ENCODE measurements around the gene PMAIP1.

PMAIP1 gene

GRCh38 chr18:59915606-59916005 is 15.8 kb downstream of the PMAIP1 start:
- no peak for DNase-seq

DNA sequence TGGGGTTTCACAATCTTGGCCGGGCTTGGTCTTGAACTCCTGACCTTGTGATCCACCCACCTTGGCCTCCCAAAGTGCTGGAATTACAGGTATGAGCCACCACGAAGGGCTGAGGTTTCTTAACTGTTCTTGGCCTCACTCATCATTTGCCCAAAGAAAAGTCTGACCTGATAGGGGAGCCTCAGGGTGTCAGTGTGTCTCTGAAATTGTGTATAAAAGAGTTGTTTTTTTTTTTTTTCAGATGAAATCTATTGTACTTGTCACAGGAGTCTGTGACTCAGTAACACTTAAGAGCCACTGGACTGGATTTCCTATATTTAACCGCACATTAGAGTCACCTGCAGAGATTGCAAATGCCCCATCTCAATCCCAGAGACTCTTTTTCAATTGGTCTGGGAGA is 16.9 kb downstream of the PMAIP1 start:
- DNase-seq = no peak

GRCh38 chr18:59917422-59917821 is 17.6 kb downstream of the PMAIP1 start:
- no peak for DNase-seq

DNA sequence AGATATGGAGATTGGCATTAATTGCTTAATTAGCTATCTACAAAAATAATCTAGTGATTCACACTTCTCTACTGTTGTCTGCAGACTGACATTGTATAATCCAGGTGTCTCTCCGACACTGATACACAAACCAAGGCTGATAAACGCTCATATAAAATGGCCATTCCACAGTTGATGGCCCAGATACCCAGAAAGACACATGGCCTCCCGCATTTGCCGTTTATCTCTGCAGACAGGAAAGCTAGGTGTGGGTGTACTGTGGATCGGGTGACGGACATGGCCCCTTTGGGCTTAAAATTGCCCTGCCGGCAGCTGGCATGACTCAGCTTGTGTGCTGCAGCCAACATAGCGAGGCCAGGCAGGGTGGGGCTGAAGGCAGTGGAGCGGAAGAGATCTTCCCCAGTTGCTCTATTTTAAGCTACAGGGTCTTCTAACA is 18.5 kb downstream of the PMAIP1 start:
- DNase-seq = no peak

GRCh38 chr18:59918997-59919396 is 19.2 kb downstream of the PMAIP1 start:
- no peak for DNase-seq

GRCh38 chr18:59921384-59921891 is 21.6 kb downstream of the PMAIP1 start:
- peak; percentile 29 for DNase-seq

GRCh38 chr18:59923539-59924196 is 23.9 kb downstream of the PMAIP1 start:
- DNase-seq = no peak

DNA sequence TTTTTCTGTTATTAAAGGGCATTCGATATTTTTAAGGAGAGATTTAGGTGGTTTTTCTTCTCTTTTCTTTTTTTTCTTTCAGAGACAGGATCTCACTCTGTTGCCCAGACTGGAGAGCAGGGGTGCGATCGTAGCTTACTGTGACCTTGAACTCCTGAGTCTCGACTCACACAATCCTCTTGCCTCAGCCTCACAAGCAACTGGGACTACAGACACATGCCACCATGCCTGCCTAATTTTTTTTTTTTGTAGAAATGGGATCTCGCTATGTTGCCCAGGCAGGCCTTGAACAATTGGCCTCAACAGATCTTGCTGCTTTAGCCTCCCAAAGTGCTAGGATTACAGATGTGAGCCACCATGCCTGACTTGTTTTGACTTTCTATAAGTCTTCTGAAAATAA is 26.3 kb downstream of the PMAIP1 start:
- no peak for DNase-seq

GRCh38 chr18:59927246-59927825 is 27.5 kb downstream of the PMAIP1 start:
- no peak for DNase-seq

DNA sequence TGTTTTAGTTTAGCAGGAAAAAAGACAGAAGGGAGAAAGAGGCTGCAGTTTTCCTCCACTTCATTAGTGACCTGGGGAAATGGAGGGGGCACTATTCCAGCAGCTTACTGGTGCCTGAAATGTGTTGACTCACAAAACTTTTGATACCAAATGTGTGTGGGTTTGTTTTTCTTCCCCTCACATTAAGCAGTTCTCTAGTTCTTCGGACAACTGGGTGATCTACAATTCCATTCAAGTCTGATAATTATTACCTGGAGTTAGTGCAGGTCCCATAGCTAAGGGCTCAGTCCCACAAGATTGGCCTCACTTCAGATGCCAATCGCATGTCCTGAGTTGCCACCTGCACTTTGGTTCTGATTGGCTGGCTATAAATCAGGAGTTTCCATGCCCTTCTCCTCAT is 28.4 kb downstream of the PMAIP1 start:
- DNase-seq = no peak

GRCh38 chr18:59929621-59930295 is 30.0 kb downstream of the PMAIP1 start:
- no peak for DNase-seq

DNA sequence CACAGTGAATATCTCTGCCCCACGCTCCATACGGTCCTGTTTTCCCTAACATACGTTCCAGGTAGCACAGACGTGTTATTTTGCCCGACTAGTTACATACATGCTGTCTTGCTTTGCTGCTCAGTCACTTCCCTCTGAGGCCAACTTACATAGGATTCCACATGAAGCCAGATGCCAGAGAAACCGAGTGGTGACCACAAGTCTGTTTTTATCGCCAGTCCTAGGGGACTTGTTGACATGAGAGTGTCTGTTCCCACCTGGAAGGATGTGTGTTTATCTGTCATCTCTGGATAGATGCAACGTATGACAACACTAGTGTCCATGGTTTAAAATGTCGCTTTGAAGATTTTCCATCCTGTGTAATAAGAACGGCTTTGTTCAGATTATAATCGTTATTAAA is 32.6 kb downstream of the PMAIP1 start:
- no peak for DNase-seq

GRCh38 chr18:59938676-59939075 is 38.9 kb downstream of the PMAIP1 start:
- no peak for DNase-seq

DNA sequence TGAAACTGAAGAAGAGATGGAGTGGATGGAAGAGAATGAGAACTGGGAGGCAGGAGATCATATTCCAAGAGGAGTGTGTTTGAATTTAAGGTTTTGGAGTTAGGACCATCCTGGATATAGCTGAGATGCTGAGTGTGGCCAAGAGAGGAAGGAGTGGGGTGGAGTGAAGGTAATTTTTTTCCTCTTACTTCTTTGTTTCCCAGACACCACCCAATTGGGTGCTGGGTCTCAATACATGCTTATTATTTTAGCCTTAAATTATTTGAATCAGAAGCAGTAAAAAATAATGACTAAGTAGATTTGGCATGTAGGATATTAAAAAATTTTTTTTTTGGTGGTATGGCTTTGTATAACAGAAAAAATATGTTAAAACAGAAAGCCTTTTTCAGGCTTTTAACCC is 39.3 kb downstream of the PMAIP1 start:
- DNase-seq = no peak

DNA sequence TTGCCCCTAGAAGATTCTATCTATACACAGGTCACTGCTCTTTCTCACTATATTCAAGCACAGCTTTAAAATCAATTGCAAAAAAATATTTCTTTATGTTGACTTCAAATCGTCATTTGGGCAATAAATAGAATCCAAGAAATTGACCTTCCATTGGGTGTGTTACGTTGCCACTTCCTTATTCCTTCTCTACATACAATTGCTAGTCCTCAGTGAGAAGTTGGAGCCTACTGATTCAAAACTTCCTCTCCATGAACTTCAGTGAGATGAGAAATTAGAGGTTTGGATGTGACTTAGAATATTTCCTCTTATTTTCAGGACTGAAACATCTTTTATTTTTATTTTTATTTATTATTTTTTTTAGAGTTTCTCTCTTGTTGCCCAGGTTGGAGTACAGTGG is 40.3 kb downstream of the PMAIP1 start:
- DNase-seq = no peak

DNA sequence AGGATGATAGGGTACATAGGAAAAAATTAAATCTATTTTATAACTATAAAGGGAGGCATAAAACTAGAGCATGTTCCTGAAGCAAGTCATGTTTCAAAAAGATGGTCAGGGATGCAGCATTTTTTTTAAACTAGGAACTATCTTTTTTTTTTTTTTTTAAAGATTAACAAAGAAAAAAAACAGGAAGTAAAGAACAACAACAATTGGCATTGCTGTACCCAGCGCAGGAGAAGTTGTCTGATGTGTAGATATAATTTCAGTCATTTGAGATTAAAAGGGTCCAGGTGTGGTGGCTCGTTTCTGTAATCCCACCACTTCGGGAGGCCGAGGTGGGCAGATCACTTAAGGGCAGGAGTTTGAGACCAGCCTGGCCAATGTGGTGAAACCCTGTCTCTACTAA is 41.5 kb downstream of the PMAIP1 start:
- DNase-seq = no peak

GRCh38 chr18:59942601-59943000 is 42.8 kb downstream of the PMAIP1 start:
- no peak for DNase-seq

DNA sequence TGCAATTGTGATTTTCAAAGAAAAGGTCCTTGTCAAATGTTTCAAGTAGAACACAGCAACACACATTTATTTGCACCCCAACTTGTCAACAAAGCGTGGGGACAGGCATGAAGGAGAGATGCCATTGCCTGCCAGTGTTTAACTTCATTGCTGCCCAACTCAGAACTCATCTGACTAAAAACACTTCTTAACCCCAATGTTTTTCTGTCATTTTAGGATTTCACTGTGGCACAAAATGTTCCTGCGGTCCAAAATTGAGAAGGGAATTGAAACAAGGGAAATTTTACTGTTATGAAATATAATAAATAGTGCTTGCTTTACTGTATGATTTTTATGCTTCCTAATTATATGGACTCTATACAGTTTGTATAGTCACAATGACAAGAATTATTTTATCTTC is 45.7 kb downstream of the PMAIP1 start:
- no peak for DNase-seq

DNA sequence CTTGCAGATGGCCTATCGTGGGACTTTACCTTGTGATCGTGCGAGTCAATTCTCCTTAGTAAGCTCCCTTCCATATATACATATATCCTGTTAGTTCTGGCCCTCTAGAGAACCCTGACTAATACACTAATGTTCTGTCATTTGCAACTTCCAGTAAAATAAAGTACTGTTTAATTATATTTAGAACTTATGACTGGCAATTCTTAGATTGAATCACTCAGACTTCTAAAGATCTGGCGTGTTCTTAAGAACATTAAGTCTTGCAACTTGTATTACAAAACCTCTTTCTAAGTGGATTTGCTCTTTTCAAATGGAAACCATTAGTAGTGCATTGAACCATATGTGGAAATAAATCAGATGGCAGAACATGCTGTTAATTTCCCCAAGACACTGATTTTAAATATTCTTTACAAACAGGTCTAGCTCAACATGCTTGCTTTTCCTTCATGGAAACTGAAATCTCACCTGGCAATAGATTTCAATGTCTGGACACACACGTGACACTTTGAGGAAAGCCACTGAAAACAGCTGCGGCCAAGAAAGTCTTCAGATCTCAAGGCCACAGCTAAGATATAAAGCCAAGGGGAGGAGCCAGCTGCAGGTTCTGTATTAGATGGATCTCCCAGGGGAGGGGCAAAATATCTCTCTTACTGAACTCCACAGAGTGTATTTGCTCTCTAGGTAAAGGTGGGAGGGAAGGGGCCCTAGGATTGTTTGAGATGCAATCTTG is 50.6 kb downstream of the PMAIP1 start:
- DNase-seq = no peak

DNA sequence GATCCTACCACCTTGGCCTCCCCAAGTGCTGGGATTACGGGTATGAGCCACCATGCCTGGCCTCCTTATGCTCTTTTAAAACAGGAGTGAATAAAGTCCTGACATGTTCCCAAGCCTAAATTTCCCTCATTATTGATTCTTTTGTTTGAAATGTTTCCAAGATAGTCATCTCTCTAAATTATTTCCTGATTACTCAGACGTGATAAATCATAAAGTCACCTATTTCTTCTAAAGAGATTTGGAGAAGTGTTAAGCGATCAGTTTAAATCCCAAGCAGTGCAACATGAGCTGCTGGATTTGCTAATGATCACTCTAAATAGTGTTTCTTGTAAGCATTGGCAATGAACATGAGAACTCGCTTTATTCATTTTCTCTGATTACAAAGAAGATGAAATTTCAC is 51.8 kb downstream of the PMAIP1 start:
- no peak for DNase-seq

GRCh38 chr18:59952283-59953007 is 52.6 kb downstream of the PMAIP1 start:
- DNase-seq = no peak
